ENCODE measurements around the gene LGI1.

DNA sequence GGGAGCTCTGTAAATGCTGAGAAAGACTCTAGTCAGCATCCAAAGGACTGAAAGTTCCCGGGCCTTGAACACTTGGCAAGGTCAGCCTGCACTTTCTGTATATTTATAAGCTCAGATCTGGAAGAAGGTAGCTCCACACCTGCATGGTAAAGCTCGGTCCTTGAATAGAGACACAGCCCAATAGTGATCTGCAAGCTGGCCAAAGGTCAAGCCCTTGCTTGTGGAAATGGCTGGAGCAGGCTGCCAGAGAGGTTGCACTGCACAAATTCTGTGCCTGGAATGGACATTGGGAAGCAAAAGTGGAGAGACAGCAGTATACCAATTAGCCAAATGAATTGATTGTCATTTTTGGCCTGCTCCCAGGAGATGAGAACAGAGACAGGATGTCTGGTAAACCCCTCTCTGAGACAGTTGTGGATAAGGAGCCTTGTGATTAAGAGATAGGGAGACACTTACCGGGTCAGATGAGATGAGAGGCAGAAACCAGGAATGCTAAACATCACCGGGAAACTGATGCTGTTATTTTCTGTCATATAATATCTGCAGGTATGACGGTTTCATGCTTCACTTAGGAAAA is 47.3 kb upstream of the LGI1 start:
- TF ChIP-seq, protein P1, sequence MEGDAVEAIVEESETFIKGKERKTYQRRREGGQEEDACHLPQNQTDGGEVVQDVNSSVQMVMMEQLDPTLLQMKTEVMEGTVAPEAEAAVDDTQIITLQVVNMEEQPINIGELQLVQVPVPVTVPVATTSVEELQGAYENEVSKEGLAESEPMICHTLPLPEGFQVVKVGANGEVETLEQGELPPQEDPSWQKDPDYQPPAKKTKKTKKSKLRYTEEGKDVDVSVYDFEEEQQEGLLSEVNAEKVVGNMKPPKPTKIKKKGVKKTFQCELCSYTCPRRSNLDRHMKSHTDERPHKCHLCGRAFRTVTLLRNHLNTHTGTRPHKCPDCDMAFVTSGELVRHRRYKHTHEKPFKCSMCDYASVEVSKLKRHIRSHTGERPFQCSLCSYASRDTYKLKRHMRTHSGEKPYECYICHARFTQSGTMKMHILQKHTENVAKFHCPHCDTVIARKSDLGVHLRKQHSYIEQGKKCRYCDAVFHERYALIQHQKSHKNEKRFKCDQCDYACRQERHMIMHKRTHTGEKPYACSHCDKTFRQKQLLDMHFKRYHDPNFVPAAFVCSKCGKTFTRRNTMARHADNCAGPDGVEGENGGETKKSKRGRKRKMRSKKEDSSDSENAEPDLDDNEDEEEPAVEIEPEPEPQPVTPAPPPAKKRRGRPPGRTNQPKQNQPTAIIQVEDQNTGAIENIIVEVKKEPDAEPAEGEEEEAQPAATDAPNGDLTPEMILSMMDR (IDR thresholded peaks at IDR 0.05; ENCODE audit: low read depth, low read length, poor library complexity, severe bottlenecking): no peak
- no peak for TF ChIP-seq EZH2phosphoT487 (IDR thresholded peaks at IDR 0.05; ENCODE audit: borderline replicate concordance, low read length)

All from DOHH2 (cell line).